Measurements from ENCODE around the gene IQSEC3.
A peak's percentile ranks its signal among the peaks of the same experiment; 100 is the strongest.
"Not testable (repeated sequence)": the region's sequence is repeated elsewhere in the genome, so short reads cannot be mapped to it uniquely, and the experiment has no call there.

The IQSEC3 gene

DNA sequence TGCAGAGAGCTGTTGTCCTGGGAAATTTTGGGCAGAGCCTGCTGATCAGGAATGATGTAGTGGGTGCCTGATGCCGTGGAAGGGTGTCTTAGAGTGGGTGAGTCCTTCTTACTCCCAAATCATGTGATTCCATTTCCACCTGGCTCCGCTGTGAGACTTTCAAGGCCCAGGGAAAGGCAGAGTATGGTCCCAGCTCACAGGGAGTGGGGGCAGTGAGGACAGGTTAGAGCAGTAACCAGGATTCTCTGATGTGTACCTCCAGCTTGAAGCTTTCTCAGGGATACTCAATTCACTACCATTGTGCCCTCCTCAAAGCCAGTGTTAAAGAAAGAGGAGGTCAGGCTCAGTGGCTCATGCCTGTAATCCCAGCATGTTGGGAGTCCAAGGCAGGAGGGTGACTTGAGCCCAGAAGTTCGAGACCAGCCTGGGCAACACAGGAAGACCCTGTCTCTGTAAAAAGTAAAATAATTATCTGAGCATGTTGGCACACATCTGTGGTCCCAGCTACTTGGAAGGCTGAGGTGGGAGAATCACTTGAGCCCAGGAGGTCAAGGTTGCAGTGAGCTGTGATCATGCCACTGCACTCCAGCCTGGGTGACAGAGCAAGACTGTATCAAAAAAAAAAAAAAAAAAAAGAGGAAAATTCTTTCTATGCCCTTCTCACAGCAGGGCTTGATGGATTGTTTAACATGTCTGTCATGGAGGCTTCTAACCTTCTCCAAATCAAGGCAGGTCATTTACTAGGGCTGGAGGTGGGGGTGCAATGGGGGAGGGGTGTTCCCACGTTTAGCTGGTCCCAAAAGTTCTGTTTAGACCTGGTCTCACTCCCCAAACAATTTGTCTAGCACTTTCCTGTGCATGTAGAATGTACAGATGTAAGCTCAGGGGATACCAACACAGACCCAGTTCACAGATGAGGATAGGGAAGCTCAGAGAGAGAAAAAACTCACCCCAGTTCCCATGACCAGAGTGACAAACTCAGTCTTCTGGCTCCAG, 12.5 kb upstream of the IQSEC3 start:
- DNase-seq = no peak

DNA sequence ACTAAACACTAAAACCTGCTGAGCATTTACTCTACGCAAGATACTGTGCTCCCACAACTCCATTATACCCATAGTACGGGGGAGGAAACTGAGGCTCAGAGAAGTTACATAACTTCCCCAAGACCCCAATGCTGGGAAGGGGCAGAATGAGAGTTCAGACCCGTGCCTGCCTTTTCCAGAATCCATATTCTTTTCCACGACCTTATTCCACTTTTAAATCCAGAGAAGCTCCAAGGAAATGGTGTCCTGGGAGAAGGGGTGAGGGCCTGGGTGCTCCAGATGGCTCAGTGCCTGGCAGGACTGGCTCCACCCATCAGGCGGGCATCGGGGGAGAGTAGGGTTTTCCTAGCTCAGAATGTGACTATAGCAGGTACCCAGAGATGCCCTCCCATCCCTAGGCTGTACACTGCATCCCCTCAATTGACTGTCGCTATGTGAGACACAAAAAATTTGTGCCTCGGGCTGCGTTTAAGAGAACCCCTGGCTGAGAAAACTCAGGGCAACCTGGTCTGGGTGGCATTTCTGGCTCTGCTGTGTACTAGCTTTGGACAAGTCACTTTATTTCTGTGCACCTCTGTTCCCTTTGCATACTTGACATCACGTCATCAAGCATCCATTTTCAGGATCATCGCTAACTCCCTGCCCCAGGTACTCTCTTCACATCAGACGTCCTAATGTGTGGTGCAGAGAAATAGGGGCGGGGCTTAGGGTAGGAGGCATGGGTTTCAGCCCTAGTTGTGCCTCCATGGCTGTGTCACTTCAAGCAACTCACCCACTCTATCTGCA, 11.6 kb upstream of the IQSEC3 start:
- DNase-seq = no peak

DNA sequence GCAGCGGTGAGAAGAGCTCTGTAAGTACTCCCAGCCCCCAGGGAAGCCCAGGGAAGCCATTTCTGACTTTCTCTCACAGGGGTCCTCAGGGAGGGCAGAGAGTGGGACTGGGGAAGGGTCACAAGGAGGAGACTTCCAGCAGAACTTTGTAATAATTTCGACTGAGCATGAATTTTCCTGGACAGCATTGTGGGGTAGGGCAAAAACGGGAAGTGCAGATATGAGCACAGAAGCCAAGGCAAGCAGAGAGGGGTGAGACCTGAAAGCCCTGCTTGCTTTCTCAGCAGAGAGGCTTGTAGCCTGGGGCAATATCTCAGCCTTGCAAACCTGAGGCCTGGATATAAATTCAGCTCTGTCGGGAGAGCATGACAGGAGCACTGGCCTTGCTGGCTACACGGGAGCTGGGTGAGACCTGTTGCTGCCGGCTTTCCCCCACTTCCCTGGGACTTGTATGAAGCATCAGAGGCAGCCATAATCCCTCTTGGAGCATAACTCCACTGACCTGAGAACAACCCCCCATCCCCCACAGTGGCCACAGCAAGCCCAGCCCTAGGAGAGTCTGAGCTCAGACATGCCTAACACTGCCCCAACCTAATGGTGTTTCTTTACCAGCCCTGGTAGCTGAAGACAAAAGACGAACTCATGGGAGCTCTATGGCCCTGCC, 9.8 kb upstream of the IQSEC3 start:
- DNase-seq = no peak

DNA sequence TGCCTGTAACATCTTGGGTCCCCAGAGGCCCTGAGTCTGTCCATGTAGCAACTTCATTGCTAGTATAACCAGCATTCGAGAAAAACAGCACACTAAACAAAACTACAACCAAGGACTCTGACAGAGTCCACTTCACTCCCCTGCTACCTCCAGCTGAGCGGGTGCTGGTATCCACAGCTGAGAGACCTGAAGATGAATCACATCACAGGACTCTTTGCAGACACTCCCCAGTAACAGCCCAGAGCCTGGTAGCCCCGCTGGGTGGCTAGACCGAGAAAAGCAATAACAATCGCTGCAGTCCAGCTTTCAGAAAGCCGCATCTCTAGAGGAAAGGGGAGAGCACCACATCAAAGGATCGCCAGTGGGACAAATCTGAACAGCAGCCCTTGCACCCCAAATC, 9.0 kb upstream of the IQSEC3 start:
- DNase-seq = no peak

DNA sequence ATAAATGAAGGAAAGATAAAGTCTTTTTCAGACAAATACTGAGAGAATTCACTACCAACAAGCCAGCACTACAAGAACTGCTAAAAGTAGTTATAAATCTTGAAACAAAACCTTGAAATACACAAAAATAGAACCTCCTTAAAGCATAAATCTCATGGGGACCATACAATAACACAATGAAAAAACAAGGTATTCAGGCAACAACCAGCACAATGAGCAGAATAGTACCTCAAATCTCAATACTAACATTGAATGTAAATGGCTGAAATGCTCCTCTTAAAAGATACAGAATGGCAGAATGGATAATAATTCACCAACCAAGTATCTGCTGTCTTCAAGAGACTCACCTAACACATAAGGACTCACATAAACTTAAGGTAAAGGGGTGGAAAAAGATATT, 7.7 kb upstream of the IQSEC3 start:
- DNase-seq = no peak

DNA sequence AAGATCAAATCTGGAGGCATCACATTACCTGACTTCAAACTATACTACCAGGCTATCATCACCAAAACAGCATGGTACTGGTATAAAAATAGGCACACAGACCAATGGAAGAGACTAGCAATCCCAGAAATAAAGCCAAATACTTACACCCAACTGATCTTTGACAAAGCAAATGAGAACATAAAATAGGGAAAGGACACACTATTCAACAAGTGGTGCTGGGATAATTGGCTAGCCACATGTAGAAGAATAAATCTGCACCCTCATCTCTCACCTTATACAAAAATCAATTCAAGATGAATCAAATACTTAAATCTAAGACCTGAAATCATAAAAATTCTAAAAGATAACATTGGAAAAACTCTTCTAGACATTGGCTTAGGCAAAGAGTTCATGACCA, 4.7 kb upstream of the IQSEC3 start:
- not testable (repeated sequence) for DNase-seq

DNA sequence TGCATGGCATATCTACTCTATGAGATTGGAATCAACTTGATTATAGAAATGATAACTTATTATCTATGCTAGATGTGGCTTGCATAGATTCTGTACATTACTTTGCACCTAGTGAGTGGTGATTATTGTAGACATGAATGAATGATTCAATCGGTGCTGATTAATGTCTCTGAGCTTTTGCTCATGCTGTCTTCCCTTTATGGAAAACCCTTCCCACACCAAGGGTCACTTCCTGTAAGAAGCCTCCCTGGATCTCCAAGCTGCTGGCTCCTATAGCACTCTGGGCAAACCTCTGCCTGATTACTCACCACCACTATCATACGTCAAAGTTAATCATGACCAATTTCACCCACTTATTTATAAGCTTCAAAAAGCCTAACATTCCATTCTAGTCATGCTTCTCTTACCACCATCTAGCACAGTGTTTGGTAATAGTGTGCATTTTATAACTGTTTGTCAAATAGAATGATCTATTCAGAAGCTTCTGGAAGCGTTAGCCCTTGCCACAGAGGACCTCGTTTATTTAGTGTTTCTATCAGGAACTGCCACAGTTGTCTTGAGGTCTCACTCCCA, 990 bp upstream of the IQSEC3 start:
- DNase-seq = not testable (repeated sequence)

DNA sequence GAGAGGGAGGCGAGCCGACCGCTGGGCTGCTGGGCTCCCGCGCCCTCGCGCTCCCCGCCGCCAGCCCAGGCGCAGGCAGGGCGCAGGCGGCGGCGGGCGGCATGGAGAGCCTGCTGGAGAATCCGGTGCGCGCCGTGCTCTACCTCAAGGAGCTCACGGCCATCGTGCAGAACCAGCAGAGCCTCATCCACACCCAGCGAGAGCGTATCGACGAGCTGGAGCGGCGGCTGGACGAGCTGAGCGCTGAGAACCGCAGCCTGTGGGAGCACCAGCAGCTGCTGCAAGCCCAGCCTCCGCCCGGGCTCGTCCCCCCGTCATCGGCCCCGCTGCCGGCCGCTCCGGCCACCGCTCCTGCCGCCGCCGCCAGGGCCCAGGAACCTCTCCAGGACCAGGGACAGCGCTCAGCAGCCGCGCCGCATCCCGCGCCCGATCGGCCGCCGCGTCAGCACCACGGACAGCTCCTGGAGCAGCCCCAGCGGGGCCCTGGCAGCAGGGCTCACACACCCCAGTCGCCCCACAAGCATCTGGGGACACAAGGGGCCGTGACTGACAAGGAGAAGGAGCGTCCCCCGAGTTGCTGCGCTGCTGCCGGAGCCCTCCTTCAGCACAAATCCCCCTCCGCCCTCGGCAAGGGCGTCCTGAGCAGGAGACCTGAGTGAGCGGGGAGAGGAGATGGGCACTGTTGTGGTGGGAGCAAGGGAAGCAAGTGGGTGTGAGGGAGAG, 376 bp downstream of the IQSEC3 start:
- DNase-seq = not testable (repeated sequence)

DNA sequence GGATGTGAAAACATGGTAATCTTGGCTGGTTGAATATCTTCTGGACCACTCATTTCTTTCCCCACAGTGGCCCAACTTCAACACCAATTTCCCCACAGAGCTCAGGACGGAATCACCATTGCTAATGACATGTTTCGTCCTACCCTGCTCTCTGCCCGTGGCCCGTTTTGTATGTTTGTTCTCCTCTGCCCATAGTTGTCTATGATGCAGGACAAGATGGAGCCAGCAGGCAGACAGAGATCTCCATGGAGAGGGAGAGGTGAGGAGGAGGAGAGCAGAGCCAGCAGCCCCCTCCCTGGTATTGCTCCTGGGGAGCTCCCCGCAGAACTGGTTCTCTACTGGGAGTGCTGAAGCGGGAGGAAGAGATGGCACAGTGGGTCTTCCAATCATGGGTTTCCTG, 3.1 kb downstream of the IQSEC3 start:
- DNase-seq = not testable (repeated sequence)

DNA sequence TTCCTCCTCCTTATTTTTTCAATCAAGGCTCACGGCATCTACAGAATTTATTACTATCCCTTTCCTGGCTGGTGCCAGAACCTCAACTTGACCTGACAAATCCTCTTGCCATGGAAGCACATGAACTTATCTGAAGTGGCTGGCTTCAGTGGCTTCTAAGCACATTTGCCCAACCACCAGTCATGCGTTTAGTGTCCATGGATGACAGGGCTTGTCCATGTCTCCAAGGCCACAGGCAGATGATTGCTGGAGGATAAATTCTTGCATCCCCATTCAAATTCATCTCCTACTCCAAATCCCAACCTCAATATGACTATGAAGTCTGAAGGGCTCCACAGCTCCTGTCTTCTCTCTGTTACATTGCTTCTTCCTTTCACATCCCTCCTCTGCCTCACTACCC, 4.0 kb downstream of the IQSEC3 start:
- DNase-seq = not testable (repeated sequence)

DNA sequence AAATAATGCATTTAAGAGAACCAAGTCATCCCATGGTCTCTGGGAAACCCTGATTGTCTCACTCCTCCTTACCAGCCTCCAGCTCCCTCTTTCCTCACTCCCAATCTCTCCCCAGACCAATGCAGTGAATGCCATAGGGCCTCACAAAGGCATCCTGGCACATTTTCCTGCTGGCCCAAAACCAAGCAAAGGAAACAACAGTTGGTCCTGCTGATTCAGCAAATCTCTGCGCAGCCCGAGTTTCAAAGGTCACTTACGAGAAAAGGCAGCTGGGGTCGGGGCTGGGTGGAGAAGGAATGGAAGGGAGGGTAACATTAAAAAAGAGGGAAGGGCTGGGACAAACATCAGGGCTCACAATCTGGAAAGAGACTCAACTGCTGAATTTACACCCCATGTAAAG, 5.5 kb downstream of the IQSEC3 start:
- DNase-seq = not testable (repeated sequence)

DNA sequence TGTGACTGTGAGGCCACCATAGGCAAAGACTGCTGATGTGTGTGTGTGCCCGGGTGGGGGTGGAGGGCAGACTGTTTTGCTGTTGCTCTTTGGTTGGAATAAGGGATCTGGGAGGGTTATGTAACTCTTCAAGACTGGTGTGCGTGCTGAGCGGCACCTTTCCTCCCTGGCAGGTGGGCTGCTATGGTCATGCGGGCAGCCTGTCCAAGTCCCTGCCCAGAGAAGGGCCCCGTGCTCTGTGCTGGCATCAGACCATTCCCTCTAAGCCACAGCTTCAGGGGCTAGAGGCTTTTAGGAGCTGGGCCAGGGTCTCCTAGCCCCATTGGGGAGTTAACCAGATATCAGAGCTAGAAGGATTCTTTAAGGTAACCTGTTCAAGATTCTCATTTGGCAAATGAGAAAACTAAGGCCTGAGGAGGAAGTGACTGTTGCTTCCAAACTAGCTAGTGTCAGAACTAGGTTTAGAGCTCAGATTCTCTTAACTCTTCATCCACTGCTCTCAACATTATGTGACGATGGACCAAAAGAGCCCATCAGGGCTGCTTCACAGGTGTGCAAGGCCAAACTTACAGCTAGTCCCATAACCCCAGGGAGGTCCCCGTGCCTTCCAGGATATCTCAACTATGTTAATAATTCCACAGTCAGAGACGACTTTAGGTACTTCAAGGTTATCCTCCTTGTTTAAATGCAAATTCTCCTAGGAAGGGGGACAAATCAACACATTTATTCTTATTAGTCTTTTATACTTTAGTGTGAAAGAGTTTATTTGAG, 8.0 kb downstream of the IQSEC3 start:
- DNase-seq = not testable (repeated sequence)

DNA sequence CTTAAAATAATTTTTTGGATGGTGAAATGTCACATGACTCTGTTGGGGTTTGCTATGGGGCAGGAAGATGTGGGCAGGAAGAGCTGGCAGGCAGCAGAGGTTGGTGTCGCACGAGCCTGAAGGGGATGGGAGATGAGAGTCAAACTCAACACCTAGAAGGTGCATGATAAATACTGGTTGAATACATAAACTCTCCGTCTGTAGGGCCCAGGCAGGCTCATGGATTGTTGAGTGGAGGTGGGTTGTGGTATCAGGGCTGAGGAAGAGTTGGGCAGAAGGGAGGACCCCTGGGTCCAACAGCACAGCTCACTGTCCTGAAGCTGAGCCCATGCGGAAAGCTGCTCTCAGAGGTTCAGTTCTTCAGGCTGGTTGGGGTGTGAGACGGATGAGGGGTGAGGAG, 9.0 kb downstream of the IQSEC3 start:
- not testable (repeated sequence) for DNase-seq

DNA sequence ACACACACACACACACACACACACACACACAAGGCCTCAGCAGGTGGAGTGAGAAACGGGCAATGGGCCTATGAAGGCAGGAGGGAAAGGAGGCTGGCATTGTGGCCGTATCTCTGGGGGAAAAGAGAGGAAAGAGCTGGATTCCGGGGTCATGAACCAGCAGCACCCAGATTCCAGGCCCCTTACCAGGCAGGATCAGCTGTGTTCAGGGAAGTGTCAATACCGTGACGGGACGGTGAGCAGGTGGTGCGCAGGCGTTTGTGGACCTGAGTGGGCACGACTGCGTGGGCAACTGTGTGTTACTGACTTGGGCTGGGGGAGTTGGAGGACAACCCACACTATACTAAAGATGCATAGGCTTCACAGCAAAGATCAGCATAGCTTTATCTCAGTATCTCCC, 9.5 kb downstream of the IQSEC3 start:
- DNase-seq = not testable (repeated sequence)

DNA sequence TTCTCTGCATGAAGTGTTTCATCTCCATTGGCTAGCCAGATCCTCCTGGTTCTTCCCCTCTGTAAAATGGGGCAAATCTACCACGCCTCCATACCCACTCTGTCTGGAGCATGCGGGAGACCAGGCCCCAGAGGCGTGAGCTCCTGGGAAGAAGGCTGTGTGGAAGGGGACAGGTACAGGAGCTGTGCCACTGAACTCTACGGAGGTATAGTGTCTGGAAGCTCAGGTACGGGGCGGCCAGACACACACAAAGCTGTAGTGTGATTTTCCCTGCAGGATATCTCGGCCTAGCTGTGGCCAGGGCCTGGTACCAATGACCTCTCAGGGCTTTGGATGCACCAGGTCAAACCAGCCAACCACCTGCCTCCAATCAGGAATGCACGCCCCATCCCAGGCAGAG, 10.0 kb downstream of the IQSEC3 start:
- not testable (repeated sequence) for DNase-seq

DNA sequence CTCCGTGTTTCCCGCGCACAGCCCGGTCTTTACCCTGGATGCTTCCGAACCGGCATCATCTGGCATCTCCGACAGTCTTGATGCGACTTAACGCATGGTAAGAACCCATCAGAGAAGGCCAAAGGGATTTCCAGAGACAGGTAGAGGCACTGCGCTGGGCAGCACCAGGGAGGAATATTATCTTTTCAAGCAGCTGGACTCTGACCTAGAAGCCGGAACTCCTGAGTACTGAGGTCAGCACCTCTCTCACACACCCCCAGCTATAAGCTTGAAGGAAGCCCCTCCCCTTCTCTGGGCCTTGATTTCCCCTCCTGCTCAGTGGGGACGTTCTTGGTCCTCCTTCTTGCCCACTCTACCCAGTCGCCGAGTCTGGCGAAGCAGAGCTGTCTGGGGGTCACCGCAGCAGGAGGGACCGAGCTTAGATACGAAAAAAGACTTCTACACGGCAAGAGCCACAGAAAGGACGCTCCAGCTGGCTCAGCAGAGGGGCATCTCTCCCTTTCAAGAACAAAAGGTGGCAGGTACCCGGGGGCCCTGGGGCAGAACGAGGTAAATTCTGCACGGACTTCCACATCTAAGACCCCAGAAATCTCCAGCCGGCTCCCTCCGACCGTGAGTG, 10.6 kb downstream of the IQSEC3 start:
- not testable (repeated sequence) for DNase-seq

DNA sequence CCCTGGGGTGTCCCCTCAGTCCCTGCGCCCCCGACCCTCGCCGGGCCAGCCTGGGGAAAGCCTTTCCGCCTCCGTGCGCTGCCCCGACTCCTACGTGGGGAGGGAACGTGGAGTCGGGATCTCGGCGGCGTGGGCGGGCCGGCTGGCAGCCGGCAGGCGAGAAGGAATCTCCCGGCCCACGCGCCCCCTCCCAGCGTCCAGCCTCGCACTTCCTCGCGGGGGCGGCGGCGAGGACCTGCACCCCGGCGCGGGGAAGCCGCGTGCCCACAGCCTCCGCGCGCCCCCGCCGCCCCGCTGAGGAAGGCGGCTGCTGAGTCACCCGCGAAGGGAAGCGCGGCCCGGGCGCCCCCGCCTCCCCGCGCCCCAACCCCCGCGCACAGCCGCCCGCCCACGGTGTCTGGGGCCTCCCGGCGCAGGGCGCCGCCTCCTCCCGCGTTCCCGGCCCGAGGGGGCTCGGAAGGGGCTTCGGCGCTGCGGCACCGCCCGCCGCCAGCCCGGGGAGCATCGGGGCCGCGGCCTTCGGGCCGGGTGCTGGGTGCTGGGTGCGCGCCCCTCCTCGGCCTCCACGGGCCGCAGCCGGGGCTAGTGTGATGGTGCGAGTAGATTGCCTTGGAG, 11.3 kb downstream of the IQSEC3 start:
- DNase-seq = peak; percentile 23

DNA sequence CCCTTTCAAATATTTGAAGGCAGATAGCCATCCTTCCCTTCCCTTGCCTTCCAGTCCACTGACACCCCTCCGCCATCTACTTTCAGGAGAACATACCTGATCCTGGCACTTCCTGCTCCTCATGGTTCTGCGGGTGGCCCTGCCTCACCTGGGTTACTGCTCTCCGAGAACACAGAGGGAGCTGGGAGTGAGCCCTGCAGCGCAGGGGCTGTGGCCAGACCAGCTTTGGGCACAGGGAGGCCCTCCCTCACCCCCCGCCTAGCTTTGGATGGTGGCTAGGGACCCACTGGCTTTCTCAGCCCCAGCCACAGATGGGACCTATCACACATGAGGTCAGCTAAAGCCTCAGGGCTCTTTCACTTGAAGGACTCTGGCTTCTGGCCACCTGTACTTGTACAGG, 12.4 kb downstream of the IQSEC3 start:
- DNase-seq = no peak

DNA sequence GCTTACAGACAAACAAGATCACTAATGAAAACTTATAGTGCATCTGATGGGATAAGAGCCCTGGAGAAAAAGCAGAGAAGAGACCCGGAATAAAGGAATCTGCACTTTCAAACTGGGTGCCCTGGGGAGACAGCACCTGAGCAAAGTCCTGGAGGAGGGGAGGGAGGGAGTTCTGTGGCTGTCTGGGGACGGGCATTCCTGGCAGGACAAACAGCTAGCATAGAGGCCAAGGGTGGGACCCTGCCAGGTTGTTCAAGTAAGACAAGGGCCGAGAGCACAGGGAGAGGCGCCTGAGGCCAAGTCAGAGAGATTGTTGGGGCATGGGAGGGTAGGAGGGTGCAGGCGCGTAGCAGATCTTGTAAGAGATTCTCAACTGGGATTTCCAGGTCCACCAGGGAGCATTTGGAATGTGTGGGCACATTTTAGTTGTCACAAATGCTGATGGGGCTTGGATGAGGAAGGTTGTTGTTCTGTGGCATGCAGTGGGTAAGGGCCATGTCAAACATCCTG, 14.2 kb downstream of the IQSEC3 start:
- no peak for DNase-seq

DNA sequence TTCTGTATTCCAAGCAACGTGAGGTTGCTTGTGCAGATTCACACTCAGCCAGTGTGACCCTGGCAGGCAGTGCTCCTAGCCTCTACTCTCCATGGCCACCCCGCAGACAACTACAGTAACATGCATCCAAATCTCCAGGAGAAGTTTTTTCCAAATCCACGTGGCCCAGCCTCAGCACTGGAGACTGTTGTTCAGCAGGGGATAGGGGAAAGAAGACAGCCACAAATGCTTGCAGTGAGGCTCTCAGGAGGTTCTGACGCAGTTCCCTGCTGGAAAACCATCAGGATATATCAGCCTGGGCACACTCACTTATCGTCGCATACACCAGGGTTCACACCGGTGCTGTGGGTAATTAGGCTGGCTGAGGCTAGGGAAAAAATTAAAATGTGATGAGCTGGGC, 16.2 kb downstream of the IQSEC3 start:
- no peak for DNase-seq
